ENCODE results near the gene CUL4A. TPM values are rescaled to one million over a fixed set of nuclear protein-coding genes. Genes with fewer than 3 reads are reported as not detected.
A peak's percentile ranks its signal among the peaks of the same experiment; 100 is the strongest.
"Not testable (repeated sequence)": the region's sequence is repeated elsewhere in the genome, so short reads cannot be mapped to it uniquely, and the experiment has no call there.

CUL4A gene
- total RNA-seq, 2 experiments from 2014 or later, result 87.7 to 88.9 TPM

GRCh38 chr13:113296823-113297369 lies 87.5 kb downstream of the CUL4A start, which contains the start of gene LAMP1:
Gene LAMP1, plus strand, starts transcription at chr13:113297239. Its CDS starts 196 bp downstream, at chr13:113297435.
- Mint-ChIP-seq H3K9me3 (peaks cover 5% of the 10 kb centered on the region), H3K4me3 (peak within 1 kb of the TSS; percentile 96), H3K36me3 (peaks cover 11% of the 10 kb centered on the region), H3K27me3 (peaks cover 23% of the 10 kb centered on the region), H3K4me1 (peaks cover 32% of the 10 kb centered on the region), H3K27ac (peak within 1 kb of the TSS; percentile 97)
- DNase-seq, result peak; percentile 100

GRCh38 chr13:113297370-113298042 lies 88.1 kb downstream of the CUL4A start:
- Mint-ChIP-seq H3K4me3 (peak overlapping the region; percentile 96), H3K36me3 (peaks cover 11% of the 10 kb centered on the region), H3K4me1 (peaks cover 27% of the 10 kb centered on the region), H3K27me3 (peaks cover 17% of the 10 kb centered on the region), H3K27ac (peak overlapping the region; percentile 94), H3K9me3 (peaks cover 5% of the 10 kb centered on the region)
- DNase-seq, result peak; percentile 55

GRCh38 chr13:113298043-113298945 lies 88.9 kb downstream of the CUL4A start:
- Mint-ChIP-seq H3K4me3 (peak overlapping the region; percentile 96), H3K27me3 (peaks cover 11% of the 10 kb centered on the region), H3K36me3 (peaks cover 11% of the 10 kb centered on the region), H3K9me3 (peaks cover 5% of the 10 kb centered on the region), H3K27ac (peak overlapping the region; percentile 94), H3K4me1 (peaks cover 30% of the 10 kb centered on the region)
- DNase-seq, result no peak

GRCh38 chr13:113299951-113300350 lies 90.5 kb downstream of the CUL4A start:
- Mint-ChIP-seq H3K27me3 (peaks cover 6% of the 10 kb centered on the region), H3K36me3 (peaks cover 11% of the 10 kb centered on the region), H3K9me3 (peaks cover 5% of the 10 kb centered on the region), H3K27ac (peak overlapping the region; percentile 8), H3K4me3 (no peak overlapping the region), H3K4me1 (peaks cover 35% of the 10 kb centered on the region)
- DNase-seq, result no peak

- Mint-ChIP-seq H3K9me3 (no peaks in the 10 kb centered on the region), H3K4me1 (peaks cover 29% of the 10 kb centered on the region), H3K36me3 (peaks cover 8% of the 10 kb centered on the region), H3K27me3 (no peaks in the 10 kb centered on the region), H3K4me3 (no peak overlapping the region), H3K27ac (no peak overlapping the region)
- DNase-seq, result no peak
Measured at GRCh38 chr13:113302986-113303385, 93.6 kb downstream of the CUL4A start.

GRCh38 chr13:113304121-113304520 lies 94.7 kb downstream of the CUL4A start:
- H3K27me3 Mint-ChIP-seq, result no peaks in the 10 kb centered on the region
- DNase-seq, result no peak
- H3K4me1 Mint-ChIP-seq, result peaks cover 19% of the 10 kb centered on the region
- peaks cover 7% of the 10 kb centered on the region for H3K36me3 Mint-ChIP-seq
- no peak overlapping the region for H3K27ac Mint-ChIP-seq
- H3K9me3 Mint-ChIP-seq, result no peaks in the 10 kb centered on the region
- H3K4me3 Mint-ChIP-seq, result no peak overlapping the region

- no peak overlapping the region for H3K27ac Mint-ChIP-seq
Measured at GRCh38 chr13:113305208-113305607, 95.8 kb downstream of the CUL4A start.

DNA sequence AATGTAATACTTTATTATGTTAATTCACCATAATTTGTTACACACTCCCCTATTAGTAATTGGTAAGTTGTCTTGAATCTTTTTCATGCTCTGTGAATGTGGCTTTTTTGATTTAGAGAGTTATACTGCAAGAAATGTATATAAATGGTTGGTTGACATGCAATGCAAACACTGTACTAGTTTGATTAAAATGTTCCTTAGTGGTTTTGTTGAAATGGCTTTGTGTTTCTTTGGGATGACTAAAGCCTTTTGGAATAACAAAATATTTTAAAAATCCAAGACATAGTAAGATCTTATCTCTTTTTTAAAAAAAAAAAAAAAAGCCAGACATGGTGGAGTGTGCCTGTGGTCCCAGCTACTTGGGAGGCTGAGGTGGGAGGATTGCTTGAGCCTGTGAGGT lies 98.1 kb downstream of the CUL4A start:
- no peak overlapping the region for H3K27ac Mint-ChIP-seq
- H3K27me3 Mint-ChIP-seq, result no peaks in the 10 kb centered on the region

More at GRCh38 chr13:113305208-113305607, 95.8 kb downstream of the CUL4A start:
- H3K9me3 Mint-ChIP-seq, result no peaks in the 10 kb centered on the region
- no peak for DNase-seq
- H3K4me1 Mint-ChIP-seq, result peaks cover 18% of the 10 kb centered on the region
- peaks cover 8% of the 10 kb centered on the region for H3K36me3 Mint-ChIP-seq
- no peaks in the 10 kb centered on the region for H3K27me3 Mint-ChIP-seq
- H3K4me3 Mint-ChIP-seq, result no peak overlapping the region

GRCh38 chr13:113309473-113309872 lies 100.1 kb downstream of the CUL4A start:
- Mint-ChIP-seq H3K27me3 (no peaks in the 10 kb centered on the region), H3K4me3 (no peak overlapping the region), H3K27ac (no peak overlapping the region), H3K36me3 (peaks cover 12% of the 10 kb centered on the region), H3K4me1 (peaks cover 4% of the 10 kb centered on the region), H3K9me3 (no peaks in the 10 kb centered on the region)
- DNase-seq, result no peak

More for the DNA sequence above, 98.1 kb downstream of the CUL4A start:
- Mint-ChIP-seq H3K4me1 (peaks cover 14% of the 10 kb centered on the region), H3K9me3 (no peaks in the 10 kb centered on the region), H3K4me3 (no peak overlapping the region), H3K36me3 (peaks cover 12% of the 10 kb centered on the region)
- no peak for DNase-seq

- H3K27ac Mint-ChIP-seq, H3K4me1 Mint-ChIP-seq, DNase-seq, H3K9me3 Mint-ChIP-seq, H3K4me3 Mint-ChIP-seq, H3K36me3 Mint-ChIP-seq, H3K27me3 Mint-ChIP-seq: not testable (repeated sequence)
Measured at GRCh38 chr13:113314112-113314511, 104.7 kb downstream of the CUL4A start.

GRCh38 chr13:113314895-113315470 lies 105.6 kb downstream of the CUL4A start:
- not testable (repeated sequence) for H3K4me3 Mint-ChIP-seq, H3K27ac Mint-ChIP-seq, H3K27me3 Mint-ChIP-seq, H3K36me3 Mint-ChIP-seq, H3K9me3 Mint-ChIP-seq, H3K4me1 Mint-ChIP-seq, DNase-seq

DNA sequence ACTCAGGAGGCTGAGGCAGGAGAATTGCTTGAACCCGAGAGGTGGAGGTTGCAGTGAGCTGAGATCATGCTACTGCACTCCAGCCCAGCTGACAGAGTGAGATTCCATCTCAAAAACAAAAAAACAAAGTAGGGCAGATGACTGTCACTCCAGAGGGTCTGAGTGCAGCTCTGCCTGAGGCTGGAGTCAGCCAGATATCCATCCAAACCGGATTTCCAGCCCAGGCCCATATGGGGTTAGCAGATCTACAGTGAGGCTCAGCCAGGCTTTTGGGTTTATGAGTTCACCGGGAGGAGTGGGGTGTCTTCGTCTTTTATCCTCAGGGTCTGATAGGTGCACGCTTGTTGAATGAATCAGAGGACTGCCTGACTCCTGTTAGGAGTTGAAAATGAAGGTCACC lies 106.6 kb downstream of the CUL4A start:
- Mint-ChIP-seq H3K4me3 (no peak overlapping the region), H3K27ac (no peak overlapping the region), H3K9me3 (no peaks in the 10 kb centered on the region), H3K27me3 (no peaks in the 10 kb centered on the region), H3K36me3 (peaks cover 3% of the 10 kb centered on the region), H3K4me1 (peaks cover 3% of the 10 kb centered on the region)
- DNase-seq, result no peak

Measured in activated naive CD8-positive, alpha-beta T cell treated with anti-CD3 and anti-CD28 coated beads for 36 hours (primary cell).